Germinal center (tissue), 1 donor: ENCODE results near the gene TRIP10.
"Not testable (repeated sequence)": the region's sequence is repeated elsewhere in the genome, so short reads cannot be mapped to it uniquely, and the experiment has no call there.

Experiments
- DNase-seq: peaks from one replicate; pipeline ENCODE4 v3.0.0; 2012; ENCODE audit warnings: mixed read lengths, low spot score

Gene TRIP10, protein sequence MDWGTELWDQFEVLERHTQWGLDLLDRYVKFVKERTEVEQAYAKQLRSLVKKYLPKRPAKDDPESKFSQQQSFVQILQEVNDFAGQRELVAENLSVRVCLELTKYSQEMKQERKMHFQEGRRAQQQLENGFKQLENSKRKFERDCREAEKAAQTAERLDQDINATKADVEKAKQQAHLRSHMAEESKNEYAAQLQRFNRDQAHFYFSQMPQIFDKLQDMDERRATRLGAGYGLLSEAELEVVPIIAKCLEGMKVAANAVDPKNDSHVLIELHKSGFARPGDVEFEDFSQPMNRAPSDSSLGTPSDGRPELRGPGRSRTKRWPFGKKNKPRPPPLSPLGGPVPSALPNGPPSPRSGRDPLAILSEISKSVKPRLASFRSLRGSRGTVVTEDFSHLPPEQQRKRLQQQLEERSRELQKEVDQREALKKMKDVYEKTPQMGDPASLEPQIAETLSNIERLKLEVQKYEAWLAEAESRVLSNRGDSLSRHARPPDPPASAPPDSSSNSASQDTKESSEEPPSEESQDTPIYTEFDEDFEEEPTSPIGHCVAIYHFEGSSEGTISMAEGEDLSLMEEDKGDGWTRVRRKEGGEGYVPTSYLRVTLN

DNA sequence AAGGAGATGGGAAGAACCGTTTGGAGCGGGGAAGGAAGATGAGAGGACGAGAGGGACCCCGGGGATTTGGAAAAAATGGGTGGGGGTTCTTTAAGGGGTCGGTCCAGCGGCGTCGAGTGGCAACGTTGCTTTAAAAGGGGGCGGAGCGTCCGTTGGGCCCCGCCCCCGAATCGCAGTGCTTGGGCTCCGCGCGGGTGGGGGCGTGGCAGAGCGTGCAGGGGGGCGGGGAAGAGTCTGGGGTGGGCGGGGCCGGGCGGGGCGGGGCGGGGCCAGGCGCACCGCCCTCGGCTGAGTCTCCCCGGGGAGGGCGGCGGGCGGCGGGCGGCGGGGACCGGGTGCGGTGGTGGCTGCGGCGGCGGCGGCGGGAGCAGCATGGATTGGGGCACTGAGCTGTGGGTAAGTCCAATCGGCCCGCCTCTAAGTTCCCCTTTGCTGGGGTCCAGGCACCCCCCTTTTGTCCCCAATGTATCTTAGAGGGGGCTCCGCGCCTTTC lies at the start of gene TRIP10:
Gene TRIP10 (plus strand): TSS at position 291 of the 493 bp plus-strand sequence. CDS start 82 bp downstream, at position 373.
- peak; percentile 93 for DNase-seq

DNA sequence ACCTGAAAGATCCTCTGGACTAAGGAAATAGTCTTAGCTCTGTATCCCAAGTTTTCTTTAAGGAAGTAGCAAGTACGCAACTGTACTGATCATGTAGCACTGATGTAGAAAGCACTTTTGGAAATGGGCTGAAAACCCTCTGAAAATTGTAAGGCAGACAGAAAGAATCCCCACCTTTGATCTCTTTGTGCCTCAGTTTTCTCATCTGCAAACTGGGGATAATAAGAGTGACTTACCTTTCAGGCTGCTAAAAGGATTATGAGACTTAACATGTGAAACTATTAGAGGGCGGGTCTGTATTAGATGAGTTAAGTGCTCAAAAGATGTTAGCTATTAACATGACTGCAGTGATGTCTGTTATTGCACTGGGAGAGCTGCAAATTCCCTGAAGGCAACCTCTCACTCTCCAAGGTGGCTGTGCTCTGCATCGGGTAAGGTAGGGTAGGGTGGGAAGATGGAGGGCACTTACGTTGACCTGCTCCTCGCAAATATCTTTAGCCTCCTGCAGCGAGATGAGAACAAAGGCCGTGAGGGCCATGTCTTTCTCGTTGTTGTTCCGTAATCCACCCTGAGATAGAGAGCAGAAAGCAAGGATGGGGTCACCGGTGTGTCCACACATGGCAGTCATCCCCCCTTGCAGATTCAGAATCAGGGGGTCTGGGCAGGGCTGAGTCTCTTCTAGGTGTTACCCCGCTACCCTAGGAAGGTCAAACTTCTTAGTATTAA lies 49.2 kb upstream of the TRIP10 start:
- DNase-seq = no peak

DNA sequence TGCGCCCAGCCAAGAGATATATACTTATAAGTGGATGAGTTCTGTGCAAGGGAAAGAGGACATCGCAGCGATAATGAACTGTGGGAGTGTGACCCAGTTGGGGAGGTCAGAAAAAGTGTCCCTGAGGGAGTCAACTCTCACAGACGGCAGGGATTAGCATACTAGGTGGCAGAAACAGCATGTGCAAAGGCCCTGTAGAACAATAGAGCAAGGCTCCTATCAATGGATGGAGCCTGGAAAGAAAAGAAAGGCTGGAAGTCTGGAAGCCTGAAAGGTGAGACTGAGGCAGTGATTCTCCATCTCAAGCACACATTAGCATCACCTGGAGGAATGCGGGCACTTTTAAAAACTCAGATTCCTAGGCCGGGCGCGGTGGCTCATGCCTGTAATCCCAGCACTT lies 48.1 kb upstream of the TRIP10 start:
- no peak for DNase-seq

DNA sequence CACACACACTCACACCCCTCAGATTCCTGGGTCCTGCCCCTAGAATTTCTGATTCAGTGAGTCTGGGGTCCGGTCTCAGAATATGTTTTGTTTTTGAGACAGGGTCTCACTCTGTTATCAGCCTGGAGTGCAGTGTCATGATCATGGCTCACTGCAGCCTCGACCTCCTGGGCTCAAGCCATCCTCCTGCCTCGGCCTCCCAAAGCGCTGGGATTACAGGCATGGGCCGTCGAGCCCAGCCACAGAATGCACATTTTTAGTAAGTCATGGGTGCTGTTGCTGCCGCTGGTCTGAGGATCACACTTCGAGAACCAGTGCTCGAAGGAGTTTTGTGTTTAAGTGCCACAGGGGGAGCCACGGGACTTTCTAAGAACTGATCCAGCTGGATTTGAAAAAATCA lies 47.5 kb upstream of the TRIP10 start:
- no peak for DNase-seq

DNA sequence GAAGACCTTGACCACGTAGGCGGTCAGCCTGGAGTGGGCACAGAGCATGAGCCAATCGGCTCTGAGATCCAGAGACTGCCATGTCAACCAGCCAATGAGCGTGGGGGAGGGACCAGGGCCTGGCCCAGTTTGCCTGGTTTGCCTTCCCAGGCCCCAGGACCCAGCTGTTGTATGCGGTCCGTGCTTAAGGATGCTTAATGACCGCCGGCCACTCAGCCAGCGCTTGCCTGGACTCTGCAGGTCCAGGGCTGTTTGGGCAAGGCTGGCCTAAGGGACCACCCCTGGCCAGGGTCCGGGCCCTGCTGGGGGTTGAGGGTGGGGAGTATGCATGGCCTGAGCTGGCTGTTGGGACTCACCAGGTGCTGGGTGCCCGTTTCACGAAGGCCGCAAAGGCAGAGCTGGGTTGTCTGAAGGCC lies 46.4 kb upstream of the TRIP10 start:
- DNase-seq = no peak

DNA sequence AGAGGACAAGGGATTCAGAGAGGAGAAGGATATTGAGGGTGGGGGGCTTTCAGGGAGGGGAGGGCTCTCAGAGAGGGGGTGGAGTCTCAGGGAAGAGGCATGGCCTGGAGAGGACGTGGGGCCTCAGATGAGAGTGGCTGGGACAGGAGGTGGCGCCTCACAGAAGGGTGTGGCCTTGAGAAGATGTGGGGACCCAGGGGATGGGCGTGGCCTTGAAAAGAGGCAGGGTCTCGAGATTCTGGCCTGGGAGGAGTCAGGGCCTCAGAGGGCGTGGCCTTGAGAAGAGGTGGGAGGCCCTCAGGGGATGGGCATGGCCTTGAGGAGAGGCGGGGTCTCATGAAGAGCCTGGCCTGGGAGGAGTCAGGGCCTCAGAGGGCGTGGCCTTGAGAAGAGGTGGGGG lies 45.8 kb upstream of the TRIP10 start:
- DNase-seq = no peak

DNA sequence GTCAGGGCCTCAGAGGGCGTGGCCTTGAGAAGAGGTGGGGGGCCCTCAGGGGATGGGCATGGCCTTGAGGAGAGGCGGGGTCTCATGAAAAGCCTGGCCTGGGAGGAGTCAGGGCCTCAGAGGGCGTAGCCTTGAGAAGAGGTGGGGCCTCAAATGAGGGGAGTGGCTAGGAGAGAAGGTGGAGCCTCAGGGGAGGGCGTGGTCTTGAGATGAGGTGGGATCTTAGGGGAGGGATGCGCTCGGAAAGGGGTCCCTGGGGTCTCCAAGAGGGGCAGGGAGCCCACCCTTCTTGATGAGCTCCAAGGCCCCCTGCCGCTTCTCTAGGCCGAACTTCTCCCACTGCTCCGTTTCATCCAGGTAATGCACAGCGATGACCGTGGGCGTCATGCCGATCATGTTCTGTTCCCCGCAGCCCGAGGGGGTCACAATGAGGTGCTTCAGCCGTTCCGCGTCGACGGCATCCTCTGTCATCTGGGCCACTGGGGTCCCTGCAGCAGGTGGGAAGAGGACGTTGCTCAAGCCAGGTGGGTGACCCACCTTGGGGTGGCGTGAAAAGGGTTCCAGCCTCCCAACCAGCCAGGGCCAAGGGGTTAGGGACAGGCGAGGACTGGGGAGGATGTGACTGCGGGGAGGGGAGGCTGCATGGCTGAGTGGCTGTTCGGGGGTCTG lies 45.2 kb upstream of the TRIP10 start:
- DNase-seq = no peak

DNA sequence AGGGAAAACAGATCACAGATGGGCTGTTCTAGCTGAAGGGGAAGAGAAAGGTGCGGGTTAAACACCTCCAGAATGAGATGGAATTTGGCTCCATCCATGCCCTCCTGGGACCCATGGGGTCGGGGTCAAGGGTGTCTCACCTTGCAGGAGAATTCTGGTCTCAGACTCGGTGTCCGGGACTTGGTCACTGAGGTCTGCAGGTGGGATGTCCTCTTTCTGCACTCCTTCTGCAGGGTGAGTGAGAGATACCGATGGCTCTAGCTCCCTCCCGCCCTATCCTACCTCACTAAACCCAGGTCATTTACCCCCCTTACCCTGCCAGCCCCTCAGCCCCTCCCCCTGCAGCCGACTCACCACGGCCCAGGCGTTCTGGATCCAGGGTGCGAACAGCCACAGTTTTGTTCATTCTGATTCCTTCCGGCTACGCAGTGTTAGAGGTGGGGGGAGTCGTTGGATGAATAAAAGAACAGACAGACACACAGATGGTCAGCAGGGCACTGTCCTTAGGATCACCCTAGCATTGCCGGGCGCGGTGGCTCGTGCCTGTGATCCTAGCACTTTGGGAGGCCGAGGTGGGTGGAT lies 43.1 kb upstream of the TRIP10 start:
- DNase-seq = no peak

DNA sequence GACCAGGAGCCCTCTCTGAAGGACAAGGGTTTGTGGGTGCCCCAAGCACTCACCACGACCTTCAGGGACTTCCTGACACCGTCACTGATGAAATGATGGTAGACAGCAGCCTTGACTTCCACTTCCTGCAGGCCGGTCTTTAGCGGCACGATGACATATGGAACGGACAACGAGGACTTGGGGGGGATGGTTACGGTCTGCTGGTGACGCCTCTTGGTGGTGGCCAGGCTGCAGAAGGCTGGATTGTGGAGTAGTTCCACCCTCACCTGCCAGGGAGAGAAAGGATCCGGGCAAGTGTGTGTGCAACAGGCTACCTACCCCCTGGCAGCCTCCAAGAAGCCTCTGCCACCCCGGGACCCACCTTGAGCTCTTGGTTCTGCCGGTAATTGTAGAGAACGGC lies 42.2 kb upstream of the TRIP10 start:
- no peak for DNase-seq

DNA sequence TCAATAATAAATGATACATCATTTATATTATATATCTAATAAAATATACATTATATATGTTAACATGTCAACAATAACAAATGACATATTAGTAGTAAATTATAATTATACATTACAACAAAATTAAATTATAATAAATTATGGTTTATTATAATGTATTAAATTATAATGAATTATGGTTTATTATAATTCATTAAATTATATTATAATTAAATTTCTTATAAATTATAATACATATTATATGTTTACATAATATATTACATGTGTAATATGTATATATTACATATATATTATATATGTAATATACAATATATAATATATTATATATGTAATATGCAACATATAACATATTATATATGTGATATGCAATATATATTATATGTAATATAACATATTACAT lies 39.5 kb upstream of the TRIP10 start:
- no peak for DNase-seq

DNA sequence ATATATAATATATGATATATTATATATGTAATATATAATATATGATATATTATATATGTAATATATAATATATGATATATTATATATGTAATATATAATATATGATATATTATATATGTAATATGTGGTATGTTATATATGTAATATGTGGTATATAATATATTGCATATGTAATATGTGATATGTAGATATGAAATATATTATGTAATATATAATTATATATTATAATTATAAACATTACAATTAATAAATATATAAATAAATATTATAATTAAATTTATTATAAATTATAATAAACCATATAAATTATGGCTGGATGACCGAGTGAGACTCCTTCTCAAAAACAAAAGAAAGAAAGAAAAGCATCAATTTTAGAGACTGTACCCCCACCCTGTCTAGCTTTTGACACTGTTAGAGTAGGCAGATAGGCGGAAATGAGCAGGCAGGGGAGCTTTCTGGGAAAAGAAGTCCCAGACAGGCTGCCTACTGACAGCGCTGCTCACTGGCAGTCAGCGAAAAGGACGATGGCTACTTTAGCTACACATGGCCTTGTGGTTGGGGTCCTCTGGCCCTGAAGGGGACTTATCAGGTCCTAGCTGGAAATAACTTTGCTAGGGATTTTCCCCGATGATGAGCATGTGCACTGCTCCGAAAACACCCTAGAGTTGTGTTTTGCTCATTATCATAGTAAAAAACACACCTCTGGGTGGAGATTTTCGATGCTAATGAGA lies 38.7 kb upstream of the TRIP10 start:
- no peak for DNase-seq

DNA sequence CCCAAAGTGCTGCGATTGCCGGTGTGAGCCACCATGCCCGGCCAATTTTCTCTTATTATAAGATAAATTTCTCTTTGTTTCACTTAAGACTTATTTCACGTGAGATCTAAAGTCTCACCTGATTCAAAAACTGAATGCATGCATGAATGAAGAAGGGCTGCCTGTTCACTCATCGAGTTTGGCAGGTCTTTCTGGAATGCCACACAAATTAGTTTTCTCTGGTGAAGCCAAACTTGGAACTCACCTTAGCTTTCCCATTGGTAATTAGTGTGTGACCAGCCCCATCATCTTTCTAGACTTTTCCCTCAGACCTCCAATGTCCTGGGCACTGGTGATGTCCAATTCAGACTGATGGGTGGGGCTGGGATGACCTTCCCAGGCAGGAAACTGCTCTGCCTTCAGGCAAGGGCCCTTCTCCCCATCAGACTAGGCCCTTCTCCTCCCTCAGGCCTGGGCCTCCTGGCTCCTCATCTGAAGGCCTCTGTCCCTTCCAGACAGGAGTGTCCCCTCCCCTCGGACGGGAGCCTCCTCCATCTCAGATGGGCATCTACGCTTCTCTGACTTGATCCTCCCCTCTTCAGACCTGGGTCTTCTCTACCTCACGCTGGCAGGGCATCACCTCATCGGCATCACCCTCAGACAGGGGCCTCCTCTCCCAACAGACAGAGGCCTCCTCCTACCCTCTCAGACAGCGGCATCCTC lies 33.4 kb upstream of the TRIP10 start:
- no peak for DNase-seq

DNA sequence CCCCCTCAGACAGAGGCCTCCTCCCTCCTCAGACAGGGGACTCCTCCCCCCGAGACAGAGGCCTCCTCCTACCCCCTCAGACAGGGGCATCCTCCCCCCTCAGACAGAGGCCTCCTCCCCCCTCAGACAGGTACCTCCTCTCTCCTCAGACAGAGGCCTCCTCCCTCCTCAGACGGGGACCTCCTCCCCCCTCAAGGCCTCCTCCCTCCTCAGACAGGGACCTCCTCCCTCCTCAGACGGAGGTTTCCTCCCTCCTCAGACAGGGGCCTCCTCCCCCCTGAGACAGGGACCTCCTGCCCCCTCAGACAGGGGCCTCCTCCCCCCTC lies 32.9 kb upstream of the TRIP10 start:
- no peak for DNase-seq

DNA sequence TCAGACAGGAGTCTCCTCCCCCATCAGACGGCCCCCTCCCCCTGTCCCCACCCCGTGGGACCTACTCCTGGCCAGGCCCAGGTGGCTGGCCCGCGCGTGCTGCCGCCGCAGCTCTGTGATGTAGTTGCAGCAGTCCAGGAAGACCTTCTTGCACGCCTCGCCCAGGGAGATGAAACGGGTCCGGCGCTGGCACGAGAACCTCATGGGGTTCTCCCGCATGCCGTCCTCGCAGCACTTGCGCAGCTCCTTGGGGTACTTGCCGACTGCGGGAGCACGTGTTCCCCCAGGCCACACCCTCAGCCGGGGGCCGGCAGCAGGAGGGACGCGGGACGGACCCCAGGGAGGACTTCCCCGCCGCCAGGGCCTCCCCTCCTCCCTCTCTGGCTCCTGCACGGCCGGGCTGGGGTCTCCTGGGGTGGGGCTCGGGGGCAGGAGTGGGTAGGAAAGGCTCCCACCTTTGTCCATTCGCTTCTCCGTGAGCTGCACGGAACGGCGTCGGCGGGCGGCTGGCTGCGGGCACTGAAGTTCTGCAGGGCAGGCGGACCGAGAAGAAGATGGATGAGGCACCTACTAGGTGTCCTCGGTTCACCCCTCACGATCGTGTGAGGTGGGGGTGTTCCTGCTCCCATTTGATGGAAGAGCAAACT lies 32.3 kb upstream of the TRIP10 start:
- DNase-seq = no peak

DNA sequence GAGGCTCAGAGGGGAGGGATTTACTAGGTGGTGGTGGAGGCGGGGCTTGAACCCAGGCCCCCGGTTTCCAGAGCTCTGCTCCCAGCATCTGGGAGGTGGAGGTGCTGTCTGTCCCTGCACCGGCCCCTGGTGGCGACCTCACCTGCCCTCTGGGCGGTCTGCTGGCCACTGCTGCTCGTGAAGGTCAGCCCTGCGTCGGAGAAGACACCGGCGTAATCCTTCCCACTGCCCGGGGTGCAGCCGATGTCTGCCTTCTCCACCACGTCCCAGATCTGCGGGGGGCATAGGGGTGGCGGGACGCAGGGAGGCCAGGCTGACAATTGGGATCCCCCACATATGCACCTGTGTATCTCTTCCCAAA lies 31.8 kb upstream of the TRIP10 start:
- DNase-seq = no peak

DNA sequence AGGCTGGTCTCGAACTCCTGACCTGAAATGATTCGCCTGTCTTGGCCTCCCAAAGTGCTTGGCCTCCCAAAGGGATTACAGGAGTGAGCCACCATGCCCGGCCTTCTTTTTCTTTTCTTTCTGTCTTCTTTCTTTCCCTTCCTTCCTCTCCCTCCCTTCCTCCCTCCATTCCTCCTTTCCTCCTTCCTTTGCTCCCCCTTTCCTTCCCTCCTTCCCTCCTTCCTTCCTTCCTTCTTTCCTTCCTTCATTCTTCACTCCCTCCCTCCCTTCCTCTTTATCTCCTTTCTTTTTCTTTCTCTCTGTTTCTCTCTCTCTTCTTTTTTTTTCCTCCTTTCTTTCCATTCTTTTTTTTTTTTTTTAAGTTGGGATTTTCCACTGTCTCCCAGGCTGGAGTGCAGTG lies 31.1 kb upstream of the TRIP10 start:
- no peak for DNase-seq

DNA sequence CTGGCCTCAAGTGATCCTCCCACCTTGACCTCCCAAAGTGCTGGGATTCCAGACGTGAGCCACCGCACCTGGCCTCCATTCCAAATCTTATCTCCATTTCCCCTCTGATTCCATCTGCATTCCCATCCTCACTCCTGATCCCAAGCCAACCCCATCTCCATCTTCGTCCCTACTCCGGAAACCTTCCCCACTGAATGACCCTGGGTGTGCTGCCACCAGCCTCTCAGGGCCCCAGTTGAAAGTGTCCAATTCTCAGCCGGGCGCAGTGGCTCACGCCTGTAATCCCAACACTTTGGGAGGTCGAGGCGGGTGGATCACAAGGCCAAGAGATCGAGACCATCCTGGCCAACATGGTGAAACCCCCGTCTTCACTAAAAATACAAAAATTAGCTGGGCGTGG lies 30.6 kb upstream of the TRIP10 start:
- not testable (repeated sequence) for DNase-seq

DNA sequence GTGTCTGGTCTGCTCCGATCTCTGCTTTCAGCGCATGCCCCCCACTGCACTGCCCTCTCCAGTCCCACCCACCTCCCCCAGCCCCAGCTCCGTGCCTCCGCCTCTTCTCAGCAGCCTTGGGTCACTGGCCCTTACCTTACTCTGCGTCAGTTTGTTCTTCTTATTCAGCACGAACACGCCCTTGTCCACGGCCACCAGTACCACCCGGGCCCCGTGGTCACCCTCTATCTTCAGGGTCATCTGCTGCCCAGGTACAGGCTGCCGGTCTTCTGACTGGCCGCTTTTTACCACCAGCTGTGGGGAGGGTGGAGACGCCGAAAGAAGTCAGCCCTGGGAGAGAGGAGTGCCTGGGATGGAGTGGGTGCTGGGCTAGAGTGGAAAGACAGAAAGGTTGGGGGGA lies 29.9 kb upstream of the TRIP10 start:
- DNase-seq = no peak

DNA sequence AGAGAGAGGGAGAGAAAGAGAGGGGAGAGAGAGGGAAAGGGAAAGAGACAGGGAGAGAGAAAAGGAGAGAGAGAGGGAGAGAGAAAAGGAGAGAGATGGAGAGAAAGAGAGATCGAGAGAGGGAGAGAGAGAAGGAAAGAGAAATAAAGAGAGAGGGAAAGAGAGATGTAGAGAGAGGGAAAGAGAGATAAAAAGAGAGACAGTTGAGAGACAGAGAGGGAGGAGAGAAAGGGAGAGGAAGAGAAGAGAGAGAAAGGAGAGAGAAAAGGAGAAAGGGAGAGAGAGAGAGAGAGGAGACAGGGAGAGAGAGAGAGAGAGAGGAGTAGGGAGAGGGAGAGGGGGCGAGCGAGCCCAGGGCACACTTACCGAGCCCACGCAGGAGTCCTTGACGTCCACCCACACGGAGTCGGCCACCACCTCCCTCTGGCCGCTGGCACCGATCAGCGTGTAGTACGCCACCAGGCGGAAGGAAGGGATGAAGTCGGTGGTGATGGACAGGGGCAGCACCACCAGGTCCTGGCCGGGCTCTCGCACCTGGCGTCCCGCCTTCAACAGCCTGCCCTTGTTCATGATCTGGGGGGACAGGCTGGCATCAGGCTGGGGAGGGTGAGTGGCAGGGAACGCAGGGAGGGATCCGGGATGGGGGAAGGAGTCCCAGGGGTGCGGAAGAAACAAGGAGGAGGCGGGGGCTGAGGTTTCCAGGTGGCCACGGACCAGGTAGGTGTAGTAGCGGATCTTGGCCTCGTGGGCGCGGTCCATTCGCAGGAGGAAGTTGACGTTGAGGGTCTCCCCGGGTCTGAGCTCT lies 29.0 kb upstream of the TRIP10 start:
- no peak for DNase-seq

DNA sequence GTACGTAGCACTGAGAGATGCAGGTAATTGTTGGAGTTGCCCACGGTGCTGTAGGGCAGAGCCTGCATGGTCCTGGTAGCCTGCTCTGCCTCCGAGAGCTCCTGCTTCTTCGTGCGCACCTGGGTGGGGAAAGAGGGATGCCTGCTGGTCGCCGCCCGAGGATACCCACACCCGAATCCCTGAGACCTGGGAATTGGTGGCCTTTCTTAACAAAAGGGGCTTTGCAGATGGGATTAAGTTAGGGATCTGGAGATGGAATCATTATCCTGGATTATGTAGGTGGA lies 28.5 kb upstream of the TRIP10 start:
- no peak for DNase-seq
